ENCODE data around the gene PHACTR2.
A peak's percentile ranks its signal among the peaks of the same experiment; 100 is the strongest.
"Not testable (repeated sequence)": the region's sequence is repeated elsewhere in the genome, so short reads cannot be mapped to it uniquely, and the experiment has no call there.

Gene PHACTR2

GRCh38 chr6:143773506-143774150, 95.9 kb downstream of the PHACTR2 start:
- no peak for DNase-seq

GRCh38 chr6:143774347-143774746, 96.6 kb downstream of the PHACTR2 start:
- no peak for DNase-seq

- no peak for DNase-seq
These were observed 97.6 kb downstream of the PHACTR2 start for GRCh38 chr6:143775336-143775735.

- DNase-seq: no peak
These were observed 101.2 kb downstream of the PHACTR2 start for GRCh38 chr6:143778926-143779325.

GRCh38 chr6:143782481-143782880, 104.7 kb downstream of the PHACTR2 start:
- no peak for DNase-seq

- no peak for DNase-seq
These were observed 105.3 kb downstream of the PHACTR2 start for GRCh38 chr6:143783077-143783476.

- DNase-seq: no peak
These were observed 106.6 kb downstream of the PHACTR2 start for GRCh38 chr6:143784316-143784715.

- DNase-seq: not testable (repeated sequence)
These were observed 108.6 kb downstream of the PHACTR2 start for GRCh38 chr6:143786371-143786770.

GRCh38 chr6:143792402-143793279, 114.9 kb downstream of the PHACTR2 start:
- no peak for DNase-seq

GRCh38 chr6:143793280-143793619, 115.5 kb downstream of the PHACTR2 start:
- no peak for DNase-seq

GRCh38 chr6:143796551-143796950, 118.8 kb downstream of the PHACTR2 start:
- DNase-seq: not testable (repeated sequence)

GRCh38 chr6:143798487-143798886, 120.7 kb downstream of the PHACTR2 start:
- DNase-seq: not testable (repeated sequence)

- DNase-seq: no peak
These were observed 125.2 kb downstream of the PHACTR2 start for GRCh38 chr6:143802833-143803565.

GRCh38 chr6:143803769-143804568, 126.2 kb downstream of the PHACTR2 start:
- DNase-seq: no peak

- DNase-seq: no peak
These were observed 127.1 kb downstream of the PHACTR2 start for GRCh38 chr6:143804835-143805239.

GRCh38 chr6:143806282-143807102, 128.7 kb downstream of the PHACTR2 start:
- peak; percentile 66 for DNase-seq

GRCh38 chr6:143807103-143807772, 129.5 kb downstream of the PHACTR2 start:
- no peak for DNase-seq

GRCh38 chr6:143810745-143811144, 133.0 kb downstream of the PHACTR2 start:
- no peak for DNase-seq

- DNase-seq: no peak
These were observed 133.9 kb downstream of the PHACTR2 start for GRCh38 chr6:143811501-143812157.

GRCh38 chr6:143817621-143818020, 139.9 kb downstream of the PHACTR2 start:
- no peak for DNase-seq

GRCh38 chr6:143821359-143821758, 143.6 kb downstream of the PHACTR2 start:
- no peak for DNase-seq
